Sigmoid colon (tissue), 4 donors: ENCODE data around the gene PTGDS.

ENCODE experiments used
- CTCF ChIP-seq, 4 experiments: fragments of 450-650 bp in 3 of 4; fragments of 200-600 bp in 1 of 4; IDR thresholded peaks; one replicate each; pipeline ENCODE4 v1.5.1; 2016 to 2019; ENCODE audit warnings: antibody characterized with exemption in 4 of 4, mild to moderate bottlenecking in 3 of 4, moderate library complexity in 2 of 4
- POLR2A ChIP-seq, 2 donors: fragments of 450-650 bp; IDR thresholded peaks; one replicate each; pipeline ENCODE4 v1.6.1; 2016; ENCODE audit warnings: antibody characterized with exemption in 2 of 2, mild to moderate bottlenecking in 2 of 2, moderate library complexity in 2 of 2
- POLR2AphosphoS5 ChIP-seq, 4 donors: sonication (generic); formaldehyde crosslinking; IDR thresholded peaks; one replicate each; pipeline ENCODE4 v1.6.1; 2017; ENCODE audit warnings: antibody characterized with exemption in 4 of 4

- no peak for TF ChIP-seq POLR2AphosphoS5 (IDR thresholded peaks at IDR 0.05)
- TF ChIP-seq CTCF (IDR thresholded peaks at IDR 0.05): no peak
- TF ChIP-seq POLR2A (IDR thresholded peaks at IDR 0.05): no peak
Observed at GRCh38 chr9:136973618-136974617, 3.4 kb upstream of the PTGDS start.
